ENCODE measurements around the gene PCNX2. TPM values are rescaled to one million over a fixed set of nuclear protein-coding genes. Genes with fewer than 3 reads are reported as not detected.

Gene PCNX2
- total and polyA plus RNA-seq, 2 experiments from 2014 or later: 42.9 to 88.3 TPM

DNA sequence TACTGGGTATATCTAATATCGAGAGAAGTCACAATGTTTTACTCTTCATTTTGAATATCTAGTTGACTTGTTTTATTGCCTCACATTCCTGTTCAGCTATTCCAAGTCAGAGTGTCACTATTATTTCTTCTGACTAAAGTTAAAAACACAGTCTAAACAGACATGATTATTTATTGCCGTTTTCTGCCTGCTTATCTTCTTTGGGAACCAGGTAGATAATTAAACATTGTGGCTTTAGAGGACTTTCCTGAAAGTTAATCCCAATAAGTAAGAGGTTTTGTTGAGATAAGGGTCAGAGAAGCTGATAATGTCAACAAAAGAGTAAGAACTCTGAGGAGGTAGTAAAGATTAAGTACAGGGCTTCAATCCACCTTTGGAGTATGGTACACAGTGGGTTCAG lies 53.8 kb downstream of the PCNX2 start (continued):
- TF ChIP-seq, protein P1, sequence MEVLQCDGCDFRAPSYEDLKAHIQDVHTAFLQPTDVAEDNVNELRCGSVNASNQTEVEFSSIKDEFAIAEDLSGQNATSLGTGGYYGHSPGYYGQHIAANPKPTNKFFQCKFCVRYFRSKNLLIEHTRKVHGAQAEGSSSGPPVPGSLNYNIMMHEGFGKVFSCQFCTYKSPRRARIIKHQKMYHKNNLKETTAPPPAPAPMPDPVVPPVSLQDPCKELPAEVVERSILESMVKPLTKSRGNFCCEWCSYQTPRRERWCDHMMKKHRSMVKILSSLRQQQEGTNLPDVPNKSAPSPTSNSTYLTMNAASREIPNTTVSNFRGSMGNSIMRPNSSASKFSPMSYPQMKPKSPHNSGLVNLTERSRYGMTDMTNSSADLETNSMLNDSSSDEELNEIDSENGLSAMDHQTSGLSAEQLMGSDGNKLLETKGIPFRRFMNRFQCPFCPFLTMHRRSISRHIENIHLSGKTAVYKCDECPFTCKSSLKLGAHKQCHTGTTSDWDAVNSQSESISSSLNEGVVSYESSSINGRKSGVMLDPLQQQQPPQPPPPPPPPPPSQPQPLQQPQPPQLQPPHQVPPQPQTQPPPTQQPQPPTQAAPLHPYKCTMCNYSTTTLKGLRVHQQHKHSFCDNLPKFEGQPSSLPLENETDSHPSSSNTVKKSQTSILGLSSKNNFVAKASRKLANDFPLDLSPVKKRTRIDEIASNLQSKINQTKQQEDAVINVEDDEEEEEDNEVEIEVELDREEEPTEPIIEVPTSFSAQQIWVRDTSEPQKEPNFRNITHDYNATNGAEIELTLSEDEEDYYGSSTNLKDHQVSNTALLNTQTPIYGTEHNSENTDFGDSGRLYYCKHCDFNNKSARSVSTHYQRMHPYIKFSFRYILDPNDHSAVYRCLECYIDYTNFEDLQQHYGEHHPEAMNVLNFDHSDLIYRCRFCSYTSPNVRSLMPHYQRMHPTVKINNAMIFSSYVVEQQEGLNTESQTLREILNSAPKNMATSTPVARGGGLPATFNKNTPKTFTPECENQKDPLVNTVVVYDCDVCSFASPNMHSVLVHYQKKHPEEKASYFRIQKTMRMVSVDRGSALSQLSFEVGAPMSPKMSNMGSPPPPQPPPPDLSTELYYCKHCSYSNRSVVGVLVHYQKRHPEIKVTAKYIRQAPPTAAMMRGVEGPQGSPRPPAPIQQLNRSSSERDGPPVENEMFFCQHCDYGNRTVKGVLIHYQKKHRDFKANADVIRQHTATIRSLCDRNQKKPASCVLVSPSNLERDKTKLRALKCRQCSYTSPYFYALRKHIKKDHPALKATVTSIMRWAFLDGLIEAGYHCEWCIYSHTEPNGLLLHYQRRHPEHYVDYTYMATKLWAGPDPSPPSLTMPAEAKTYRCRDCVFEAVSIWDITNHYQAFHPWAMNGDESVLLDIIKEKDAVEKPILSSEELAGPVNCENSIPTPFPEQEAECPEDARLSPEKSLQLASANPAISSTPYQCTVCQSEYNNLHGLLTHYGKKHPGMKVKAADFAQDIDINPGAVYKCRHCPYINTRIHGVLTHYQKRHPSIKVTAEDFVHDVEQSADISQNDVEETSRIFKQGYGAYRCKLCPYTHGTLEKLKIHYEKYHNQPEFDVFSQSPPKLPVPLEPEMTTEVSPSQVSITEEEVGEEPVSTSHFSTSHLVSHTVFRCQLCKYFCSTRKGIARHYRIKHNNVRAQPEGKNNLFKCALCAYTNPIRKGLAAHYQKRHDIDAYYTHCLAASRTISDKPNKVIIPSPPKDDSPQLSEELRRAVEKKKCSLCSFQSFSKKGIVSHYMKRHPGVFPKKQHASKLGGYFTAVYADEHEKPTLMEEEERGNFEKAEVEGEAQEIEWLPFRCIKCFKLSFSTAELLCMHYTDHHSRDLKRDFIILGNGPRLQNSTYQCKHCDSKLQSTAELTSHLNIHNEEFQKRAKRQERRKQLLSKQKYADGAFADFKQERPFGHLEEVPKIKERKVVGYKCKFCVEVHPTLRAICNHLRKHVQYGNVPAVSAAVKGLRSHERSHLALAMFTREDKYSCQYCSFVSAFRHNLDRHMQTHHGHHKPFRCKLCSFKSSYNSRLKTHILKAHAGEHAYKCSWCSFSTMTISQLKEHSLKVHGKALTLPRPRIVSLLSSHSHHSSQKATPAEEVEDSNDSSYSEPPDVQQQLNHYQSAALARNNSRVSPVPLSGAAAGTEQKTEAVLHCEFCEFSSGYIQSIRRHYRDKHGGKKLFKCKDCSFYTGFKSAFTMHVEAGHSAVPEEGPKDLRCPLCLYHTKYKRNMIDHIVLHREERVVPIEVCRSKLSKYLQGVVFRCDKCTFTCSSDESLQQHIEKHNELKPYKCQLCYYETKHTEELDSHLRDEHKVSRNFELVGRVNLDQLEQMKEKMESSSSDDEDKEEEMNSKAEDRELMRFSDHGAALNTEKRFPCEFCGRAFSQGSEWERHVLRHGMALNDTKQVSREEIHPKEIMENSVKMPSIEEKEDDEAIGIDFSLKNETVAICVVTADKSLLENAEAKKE (CRISPR knock-in tag; IDR thresholded peaks at IDR 0.05): no peak
- TF ChIP-seq EZH2 (IDR thresholded peaks at IDR 0.05; ENCODE audit: low read depth, unreplicated experiment): no peak
- no peak for TF ChIP-seq STAT1 (IDR thresholded peaks at IDR 0.05; ENCODE audit: unreplicated experiment)
- no peak for TF ChIP-seq CREB1 (CRISPR knock-in tag; IDR thresholded peaks at IDR 0.05; ENCODE audit: low read depth)
- no peak for TF ChIP-seq EZH2phosphoT487 (IDR thresholded peaks at IDR 0.05; ENCODE audit: unreplicated experiment)
- TF ChIP-seq, protein P2, sequence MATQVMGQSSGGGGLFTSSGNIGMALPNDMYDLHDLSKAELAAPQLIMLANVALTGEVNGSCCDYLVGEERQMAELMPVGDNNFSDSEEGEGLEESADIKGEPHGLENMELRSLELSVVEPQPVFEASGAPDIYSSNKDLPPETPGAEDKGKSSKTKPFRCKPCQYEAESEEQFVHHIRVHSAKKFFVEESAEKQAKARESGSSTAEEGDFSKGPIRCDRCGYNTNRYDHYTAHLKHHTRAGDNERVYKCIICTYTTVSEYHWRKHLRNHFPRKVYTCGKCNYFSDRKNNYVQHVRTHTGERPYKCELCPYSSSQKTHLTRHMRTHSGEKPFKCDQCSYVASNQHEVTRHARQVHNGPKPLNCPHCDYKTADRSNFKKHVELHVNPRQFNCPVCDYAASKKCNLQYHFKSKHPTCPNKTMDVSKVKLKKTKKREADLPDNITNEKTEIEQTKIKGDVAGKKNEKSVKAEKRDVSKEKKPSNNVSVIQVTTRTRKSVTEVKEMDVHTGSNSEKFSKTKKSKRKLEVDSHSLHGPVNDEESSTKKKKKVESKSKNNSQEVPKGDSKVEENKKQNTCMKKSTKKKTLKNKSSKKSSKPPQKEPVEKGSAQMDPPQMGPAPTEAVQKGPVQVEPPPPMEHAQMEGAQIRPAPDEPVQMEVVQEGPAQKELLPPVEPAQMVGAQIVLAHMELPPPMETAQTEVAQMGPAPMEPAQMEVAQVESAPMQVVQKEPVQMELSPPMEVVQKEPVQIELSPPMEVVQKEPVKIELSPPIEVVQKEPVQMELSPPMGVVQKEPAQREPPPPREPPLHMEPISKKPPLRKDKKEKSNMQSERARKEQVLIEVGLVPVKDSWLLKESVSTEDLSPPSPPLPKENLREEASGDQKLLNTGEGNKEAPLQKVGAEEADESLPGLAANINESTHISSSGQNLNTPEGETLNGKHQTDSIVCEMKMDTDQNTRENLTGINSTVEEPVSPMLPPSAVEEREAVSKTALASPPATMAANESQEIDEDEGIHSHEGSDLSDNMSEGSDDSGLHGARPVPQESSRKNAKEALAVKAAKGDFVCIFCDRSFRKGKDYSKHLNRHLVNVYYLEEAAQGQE (IDR thresholded peaks at IDR 0.05; ENCODE audit: unreplicated experiment): no peak
- TF ChIP-seq, protein P3, sequence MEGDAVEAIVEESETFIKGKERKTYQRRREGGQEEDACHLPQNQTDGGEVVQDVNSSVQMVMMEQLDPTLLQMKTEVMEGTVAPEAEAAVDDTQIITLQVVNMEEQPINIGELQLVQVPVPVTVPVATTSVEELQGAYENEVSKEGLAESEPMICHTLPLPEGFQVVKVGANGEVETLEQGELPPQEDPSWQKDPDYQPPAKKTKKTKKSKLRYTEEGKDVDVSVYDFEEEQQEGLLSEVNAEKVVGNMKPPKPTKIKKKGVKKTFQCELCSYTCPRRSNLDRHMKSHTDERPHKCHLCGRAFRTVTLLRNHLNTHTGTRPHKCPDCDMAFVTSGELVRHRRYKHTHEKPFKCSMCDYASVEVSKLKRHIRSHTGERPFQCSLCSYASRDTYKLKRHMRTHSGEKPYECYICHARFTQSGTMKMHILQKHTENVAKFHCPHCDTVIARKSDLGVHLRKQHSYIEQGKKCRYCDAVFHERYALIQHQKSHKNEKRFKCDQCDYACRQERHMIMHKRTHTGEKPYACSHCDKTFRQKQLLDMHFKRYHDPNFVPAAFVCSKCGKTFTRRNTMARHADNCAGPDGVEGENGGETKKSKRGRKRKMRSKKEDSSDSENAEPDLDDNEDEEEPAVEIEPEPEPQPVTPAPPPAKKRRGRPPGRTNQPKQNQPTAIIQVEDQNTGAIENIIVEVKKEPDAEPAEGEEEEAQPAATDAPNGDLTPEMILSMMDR (conservative IDR thresholded peaks at IDR 0.05; ENCODE audit: low read depth in 2 of 2): no peak
